IPS DF 19.7 (cell line): Measurements from ENCODE around the gene IGFL1.
"Not testable (repeated sequence)": the region's sequence is repeated elsewhere in the genome, so short reads cannot be mapped to it uniquely, and the experiment has no call there.

Source experiments
- DNase-seq: peaks from one replicate; pipeline ENCODE4 v3.0.0-alpha.2; 2013; ENCODE audit warnings: low read depth, low spot score

The IGFL1 gene

DNA sequence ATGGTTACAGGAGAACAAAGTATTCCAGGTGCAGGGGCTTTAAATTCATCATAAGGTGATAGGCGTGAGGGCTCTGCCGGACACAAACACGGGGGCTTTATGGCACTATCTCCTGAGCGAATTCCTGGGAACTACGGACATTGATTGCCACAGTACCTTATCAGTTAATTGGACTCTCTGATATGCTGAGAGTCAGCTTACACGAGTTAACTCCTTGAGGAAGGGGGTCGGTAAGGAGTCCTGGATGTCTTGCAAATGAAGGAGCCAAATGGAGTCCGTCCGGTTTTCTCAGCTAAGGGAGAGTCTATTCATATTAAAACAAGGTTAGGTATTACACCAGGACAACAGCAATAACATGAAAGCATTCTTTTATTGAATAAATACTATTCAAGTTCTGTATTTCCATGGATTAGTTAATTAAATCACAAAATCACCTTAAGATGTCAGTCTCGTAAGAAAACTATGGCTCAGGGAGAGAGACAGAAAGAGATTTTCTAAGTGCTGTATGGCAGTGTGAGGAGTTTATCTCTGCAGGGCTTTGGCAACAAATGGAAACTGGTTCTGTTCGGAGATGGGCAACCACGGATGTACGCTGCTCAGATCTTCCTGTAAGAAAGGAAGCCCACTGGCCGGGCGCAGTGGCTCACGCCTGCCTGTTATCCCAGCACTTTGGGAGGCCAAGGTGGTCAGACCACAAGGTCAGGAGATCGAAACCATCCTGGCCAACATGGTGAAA, 41.1 kb downstream of the IGFL1 start:
- no peak for DNase-seq

GRCh38 chr19:46271481-46272197, 42.1 kb downstream of the IGFL1 start:
- no peak for DNase-seq

- DNase-seq, result not testable (repeated sequence)
These were observed 44.4 kb downstream of the IGFL1 start for GRCh38 chr19:46273931-46274330.

GRCh38 chr19:46279177-46279576, 49.6 kb downstream of the IGFL1 start:
- DNase-seq, result no peak
